Activated CD4-positive, CD25-positive, alpha-beta regulatory T cell (primary cell): ENCODE results near the gene RALGAPA1.
"Not testable (repeated sequence)": the region's sequence is repeated elsewhere in the genome, so short reads cannot be mapped to it uniquely, and the experiment has no call there.

Experiments used
- DNase-seq, 4 experiments: peaks; one replicate each; lab custom pipeline; 2025; lab: John Stamatoyannopoulos, UW

Gene RALGAPA1

GRCh38 chr14:35699791-35700444 lies 109.2 kb downstream of the RALGAPA1 start:
- DNase-seq = no peak

- no peak for DNase-seq
These were observed 112.5 kb downstream of the RALGAPA1 start for GRCh38 chr14:35696575-35696974.

DNA sequence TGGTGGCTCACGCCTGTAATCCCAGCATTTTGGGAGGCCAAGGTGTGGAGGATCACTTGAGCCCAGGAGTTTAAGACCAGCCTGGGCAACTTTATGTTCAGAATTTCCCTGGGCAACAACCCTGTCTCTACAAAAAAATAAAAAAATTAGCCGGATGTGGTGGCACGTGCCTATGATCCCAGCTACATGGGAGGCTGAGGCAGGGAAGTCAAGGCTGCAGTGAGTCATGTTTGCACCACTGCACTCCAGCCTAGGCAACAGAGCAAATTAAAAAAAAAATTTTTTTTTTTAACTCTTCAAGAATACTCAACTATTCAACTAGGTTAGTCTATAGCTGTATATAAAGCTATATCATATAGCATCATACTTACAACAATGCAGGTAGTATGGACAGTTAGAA lies 113.0 kb downstream of the RALGAPA1 start:
- no peak for DNase-seq

DNA sequence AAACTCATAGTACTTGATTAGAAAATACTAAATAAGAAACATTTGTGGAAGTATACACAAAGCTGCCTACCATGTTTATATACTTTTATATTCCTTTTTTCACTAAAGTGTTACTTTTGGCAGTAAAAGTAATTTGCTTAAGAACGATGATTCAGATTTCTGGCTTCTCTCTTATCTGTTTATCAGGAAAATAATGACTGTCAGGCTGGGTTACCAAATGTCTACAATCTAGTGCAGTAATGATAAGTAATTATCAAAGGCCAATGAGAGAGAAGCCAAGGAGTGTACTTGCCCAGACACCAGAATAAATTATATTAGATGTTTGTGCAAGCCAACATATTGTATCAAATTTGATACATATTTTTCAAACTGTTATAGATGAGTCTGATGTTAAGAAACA lies 113.4 kb downstream of the RALGAPA1 start:
- DNase-seq = no peak

GRCh38 chr14:35695072-35695471 lies 114.0 kb downstream of the RALGAPA1 start:
- no peak for DNase-seq

DNA sequence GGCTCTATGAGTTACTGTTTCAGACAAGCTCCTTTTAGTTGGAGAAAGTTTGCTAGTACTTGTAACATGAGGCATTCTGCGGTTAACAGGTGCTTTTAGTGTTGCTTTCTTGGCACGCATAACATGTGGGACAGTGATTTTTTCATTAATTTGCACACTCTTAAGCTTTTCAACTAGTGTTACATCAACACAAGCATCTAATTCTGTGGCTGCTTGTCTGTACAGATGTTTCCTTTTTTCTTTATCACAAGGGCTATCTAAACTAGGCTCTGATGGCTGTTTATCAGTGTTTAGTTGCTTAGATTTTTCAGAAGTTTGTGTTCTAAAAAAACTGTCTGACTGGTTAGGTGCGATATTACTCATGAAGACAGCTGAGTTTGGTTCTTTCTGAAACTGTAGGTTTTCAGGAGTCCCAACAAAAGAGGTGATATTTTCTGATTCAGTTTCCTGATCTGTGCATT lies 120.1 kb downstream of the RALGAPA1 start:
- DNase-seq = no peak

- no peak for DNase-seq
These were observed 120.8 kb downstream of the RALGAPA1 start for GRCh38 chr14:35688126-35688826.

DNA sequence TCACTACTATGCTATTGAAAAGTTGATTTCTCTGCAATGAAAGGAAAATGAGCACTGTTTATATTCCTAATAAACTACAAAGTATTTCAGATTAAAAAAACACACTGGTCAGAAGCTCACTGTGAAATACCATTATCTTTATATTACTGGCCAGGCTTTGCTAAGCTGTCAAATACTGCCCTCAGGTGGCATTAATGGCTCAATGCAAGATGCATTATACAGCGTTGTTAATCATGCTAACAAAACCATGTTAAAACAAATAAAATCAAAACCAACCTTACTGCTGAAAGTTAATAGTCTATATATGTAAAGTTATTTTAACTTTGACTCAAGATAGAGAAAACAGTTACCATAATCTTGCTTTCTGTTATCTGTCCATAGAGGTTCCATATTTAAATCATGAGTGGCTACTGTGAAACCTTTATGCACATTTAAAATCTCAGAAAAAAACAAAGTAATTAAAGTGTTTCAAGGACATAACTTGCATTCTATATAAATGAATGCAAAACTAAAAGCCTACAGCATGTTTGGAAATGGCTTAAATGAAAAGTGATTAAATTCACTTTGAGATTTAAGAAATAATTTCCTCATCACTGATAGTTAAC lies 121.7 kb downstream of the RALGAPA1 start:
- DNase-seq = no peak

DNA sequence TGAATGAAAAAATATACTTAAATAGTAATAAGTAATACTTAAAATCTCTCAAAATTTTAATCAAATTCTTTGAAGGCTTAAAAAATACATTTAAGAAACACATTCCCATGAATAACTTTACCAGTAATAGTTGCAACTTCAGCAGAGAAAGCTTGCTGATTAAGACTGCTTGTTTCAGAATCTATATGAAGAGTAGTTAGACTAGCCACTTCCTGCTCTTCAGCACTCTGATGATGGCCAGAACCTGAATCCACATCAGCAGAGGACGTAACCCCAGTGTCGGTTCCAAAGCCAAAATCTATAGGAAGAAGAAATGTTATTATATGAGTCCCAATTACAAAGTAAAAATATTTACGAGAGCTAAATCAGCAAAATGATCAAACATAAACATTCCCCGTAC lies 125.4 kb downstream of the RALGAPA1 start:
- not testable (repeated sequence) for DNase-seq

GRCh38 chr14:35682802-35683201 lies 126.3 kb downstream of the RALGAPA1 start:
- no peak for DNase-seq

DNA sequence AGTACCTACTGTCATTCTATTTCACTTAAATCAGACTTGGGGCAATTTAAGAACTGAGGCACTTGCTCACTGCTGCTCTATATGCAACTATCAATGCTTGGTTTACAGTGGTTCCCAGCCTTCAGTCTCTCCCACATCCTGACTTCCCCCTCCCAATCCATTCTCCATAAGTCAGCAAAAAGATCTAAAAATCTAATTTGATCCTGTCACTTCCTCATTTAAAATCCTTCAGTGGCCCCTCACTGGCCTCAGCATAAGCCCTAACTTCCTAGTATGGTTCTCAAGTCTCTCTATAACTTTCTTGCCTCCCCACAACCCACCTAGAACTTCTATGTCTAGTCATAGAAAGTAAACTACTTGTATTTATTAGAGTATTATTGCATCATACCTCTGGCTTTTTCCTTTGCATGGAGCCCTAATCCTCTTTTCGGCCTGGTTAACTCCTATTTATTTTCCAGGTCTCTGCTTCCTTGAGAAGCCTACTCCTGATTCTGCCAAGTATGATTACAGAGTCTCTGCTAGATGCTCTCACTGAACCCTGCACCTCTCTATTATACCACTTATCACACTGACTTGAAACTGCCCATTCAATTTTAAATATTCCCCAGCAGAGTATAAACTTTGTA lies 130.6 kb downstream of the RALGAPA1 start:
- DNase-seq = no peak

DNA sequence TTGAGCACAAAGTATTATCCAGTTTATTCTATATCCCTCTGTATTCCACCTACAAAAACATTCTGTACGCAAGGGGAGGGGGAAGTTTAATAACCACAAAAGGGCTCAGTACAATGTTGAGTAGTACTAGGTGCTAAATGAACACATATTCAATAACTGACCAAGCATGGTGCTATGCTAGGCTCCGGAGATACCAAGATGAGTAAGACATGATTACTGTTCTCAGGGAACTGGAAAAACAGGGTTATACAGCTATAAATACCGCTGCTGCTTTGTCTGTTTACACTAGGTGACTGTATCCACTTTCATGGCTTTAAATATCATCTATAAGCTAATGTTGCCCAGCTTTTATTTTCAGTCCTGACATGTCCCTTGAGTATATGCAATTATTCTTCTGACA lies 139.3 kb downstream of the RALGAPA1 start:
- no peak for DNase-seq

GRCh38 chr14:35666429-35667043 lies 142.6 kb downstream of the RALGAPA1 start:
- no peak for DNase-seq

DNA sequence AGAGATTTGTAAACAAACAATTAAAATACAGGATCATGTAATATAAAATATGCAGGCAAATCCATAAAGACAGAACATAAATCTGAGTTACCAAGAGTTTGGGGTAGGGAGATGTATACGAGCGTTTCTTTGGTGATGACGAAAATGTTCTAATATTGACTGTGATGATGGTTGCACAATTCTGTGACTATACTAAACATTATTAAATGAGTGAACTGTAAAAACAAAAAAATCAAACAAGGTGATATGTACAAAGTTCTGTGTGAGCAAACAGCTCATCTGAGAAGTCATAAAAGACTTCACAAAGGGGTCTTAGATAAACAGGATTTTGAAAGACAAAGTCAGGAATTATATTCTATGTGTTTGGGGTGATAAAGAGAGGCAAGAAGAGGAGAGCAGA lies 147.2 kb downstream of the RALGAPA1 start:
- no peak for DNase-seq

GRCh38 chr14:35653045-35653444 lies 156.1 kb downstream of the RALGAPA1 start:
- DNase-seq = no peak

- no peak for DNase-seq
These were observed 165.6 kb downstream of the RALGAPA1 start for GRCh38 chr14:35643513-35643912.

DNA sequence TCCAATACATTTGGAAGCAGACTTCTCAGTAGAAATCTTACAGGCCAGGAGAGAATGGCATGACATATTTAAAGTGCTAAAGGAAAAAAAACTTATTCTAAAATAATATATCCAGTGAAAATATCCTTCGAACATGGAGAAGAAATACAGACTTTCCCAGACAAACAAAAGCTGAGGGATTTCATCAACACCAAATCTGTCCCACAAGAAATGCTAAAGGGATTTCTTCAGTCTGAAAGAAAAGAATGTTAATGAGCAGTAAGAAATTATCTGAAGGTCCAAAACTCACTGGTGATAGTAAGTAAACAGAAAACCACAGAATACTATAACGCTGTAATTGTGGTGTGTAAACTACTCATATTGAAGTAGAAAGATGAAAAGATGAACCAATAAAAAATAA lies 171.2 kb downstream of the RALGAPA1 start:
- DNase-seq = no peak

GRCh38 chr14:35637269-35637668 lies 171.8 kb downstream of the RALGAPA1 start:
- DNase-seq = no peak

DNA sequence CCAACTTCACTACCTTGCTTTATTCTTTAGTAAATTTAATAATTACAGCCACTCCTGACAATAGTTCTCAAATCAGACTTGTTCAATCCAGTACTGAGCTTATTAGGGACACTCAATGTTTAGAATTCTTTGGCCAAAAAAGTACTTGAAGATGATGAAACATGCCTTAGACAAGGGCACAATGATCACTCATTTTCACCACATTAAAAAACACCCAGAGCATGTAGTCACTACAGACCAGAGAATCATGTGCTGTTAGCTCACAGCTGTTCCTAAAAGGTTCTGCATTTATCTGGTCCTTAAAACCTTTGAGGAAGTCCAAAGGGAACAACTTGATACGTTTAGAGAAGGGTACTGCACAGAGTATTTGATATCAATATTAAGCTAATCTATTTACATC lies 176.4 kb downstream of the RALGAPA1 start:
- DNase-seq = no peak

GRCh38 chr14:35632271-35632670 lies 176.8 kb downstream of the RALGAPA1 start:
- DNase-seq = no peak

DNA sequence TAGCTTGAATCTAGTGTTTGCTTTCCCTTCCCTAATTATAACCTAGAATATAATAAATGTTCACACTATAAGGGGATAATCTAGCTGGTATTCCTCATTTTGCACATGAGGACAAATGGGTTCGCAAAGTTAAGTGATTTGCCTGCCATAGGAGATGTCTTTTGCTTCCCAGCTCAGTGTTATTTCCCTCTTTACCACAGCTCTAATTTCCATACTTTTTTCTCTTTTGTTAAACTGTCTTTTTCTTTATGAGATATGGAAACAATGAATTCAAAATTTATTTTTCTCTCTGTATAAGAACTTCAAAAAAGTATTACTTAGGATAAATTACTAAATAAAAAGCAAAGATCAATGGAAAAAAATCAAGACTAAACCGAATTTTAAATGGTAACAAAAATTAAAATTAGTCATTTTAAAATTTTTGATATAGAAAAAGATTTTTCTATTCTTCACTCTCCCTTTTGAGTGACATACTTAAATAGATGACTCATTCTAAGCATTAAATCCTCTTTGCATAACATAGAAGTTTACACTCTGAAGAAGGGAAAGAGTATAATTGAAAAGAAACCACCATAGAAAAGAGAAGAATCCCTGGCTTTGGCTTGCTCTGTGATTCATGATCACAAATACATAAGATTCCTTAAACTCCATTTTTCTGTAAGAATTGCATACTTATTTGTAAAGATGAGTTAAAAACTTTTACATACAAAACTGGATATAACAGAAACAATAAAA lies 177.9 kb downstream of the RALGAPA1 start:
- no peak for DNase-seq

DNA sequence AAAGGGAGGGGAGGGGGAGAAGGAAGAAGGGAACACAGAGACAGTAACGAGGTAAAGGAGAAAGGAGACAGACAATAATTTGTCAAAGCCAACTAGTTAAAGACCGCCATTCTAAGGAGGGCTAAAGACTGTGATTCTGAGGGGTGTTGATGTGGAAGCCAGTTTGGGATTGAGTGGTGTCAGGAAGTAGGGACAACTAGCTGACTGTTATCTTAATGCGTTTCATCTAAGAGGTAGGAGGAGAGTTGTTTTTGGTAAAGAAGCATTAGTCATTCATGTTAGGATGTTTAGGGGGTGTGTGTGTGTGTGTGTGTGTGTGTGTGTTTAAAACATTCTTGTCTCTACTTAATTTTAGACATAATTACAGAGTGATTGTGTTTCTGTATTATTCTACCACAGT lies 180.1 kb downstream of the RALGAPA1 start:
- DNase-seq = no peak
